Chondrocyte (in vitro differentiated cells): ENCODE data around the gene PCNX2. TPM values are rescaled to one million over a fixed set of nuclear protein-coding genes. Genes with fewer than 3 reads are reported as not detected.

Experiments used
- DNase-seq: peaks from one replicate; pipeline ENCODE4 v3.0.0; 2021; ENCODE audit warnings: mixed read lengths, low spot score
- H3K27ac Mint-ChIP-seq: one replicate; pipeline ENCODE4 v1.8.0; 2021; ENCODE audit warnings: mild to moderate bottlenecking, moderate library complexity, mixed read lengths; ENCODE audit not compliant: unreplicated experiment
- H3K27me3 Mint-ChIP-seq: 2 replicates; pipeline ENCODE4 v1.8.0; 2021; ENCODE audit warnings: low read depth, mixed read lengths
- H3K36me3 Mint-ChIP-seq: 2 replicates; pipeline ENCODE4 v1.8.0; 2021; ENCODE audit warnings: low read depth, mixed read lengths
- H3K4me1 Mint-ChIP-seq: 2 replicates; pipeline ENCODE4 v1.8.0; 2021; ENCODE audit warnings: low read depth, mild to moderate bottlenecking, mixed read lengths
- H3K4me3 Mint-ChIP-seq: one replicate; pipeline ENCODE4 v1.8.0; 2021; ENCODE audit warnings: mild to moderate bottlenecking, moderate library complexity, mixed read lengths; ENCODE audit not compliant: unreplicated experiment
- H3K9me3 Mint-ChIP-seq: 2 replicates; pipeline ENCODE4 v1.8.0; 2021; ENCODE audit warnings: low read depth, mixed read lengths
- CTCF ChIP-seq: fragments of 200-600 bp; sonication (generic); IDR thresholded peaks from 2 replicates; pipeline ENCODE4 v1.5.0; 2021; ENCODE audit warnings: antibody characterized with exemption, mild to moderate bottlenecking, moderate library complexity
- total RNA-seq: library from RNA; stranded (reverse); gene quantifications from 3 replicates; pipeline ENCODE4 v1.2.1, GENCODE V29; 2021

Gene PCNX2
- total RNA-seq, 1 donor from 2014 or later = 9.5 TPM

GRCh38 chr1:233256789-233257188, 38.7 kb downstream of the PCNX2 start:
- Mint-ChIP-seq H3K36me3 (peaks cover 23% of the 10 kb centered on the region), H3K9me3 (no peaks in the 10 kb centered on the region), H3K27ac (no peak overlapping the region), H3K4me1 (peaks cover 20% of the 10 kb centered on the region), H3K4me3 (no peak overlapping the region), H3K27me3 (no peaks in the 10 kb centered on the region)
- no peak for DNase-seq
- TF ChIP-seq CTCF = no peak

- no peak overlapping the region for H3K4me3 Mint-ChIP-seq
- no peak overlapping the region for H3K27ac Mint-ChIP-seq
- no peak for TF ChIP-seq CTCF
- peaks cover 20% of the 10 kb centered on the region for H3K36me3 Mint-ChIP-seq
- no peaks in the 10 kb centered on the region for H3K27me3 Mint-ChIP-seq
- DNase-seq = no peak
- no peaks in the 10 kb centered on the region for H3K9me3 Mint-ChIP-seq
- H3K4me1 Mint-ChIP-seq = peaks cover 17% of the 10 kb centered on the region
Measured at GRCh38 chr1:233256191-233256590, 39.3 kb downstream of the PCNX2 start.

- TF ChIP-seq CTCF = no peak
- no peaks in the 10 kb centered on the region for H3K9me3 Mint-ChIP-seq
- no peak for DNase-seq
- no peak overlapping the region for H3K27ac Mint-ChIP-seq
- no peak overlapping the region for H3K4me3 Mint-ChIP-seq
- H3K36me3 Mint-ChIP-seq = peaks cover 22% of the 10 kb centered on the region
- H3K27me3 Mint-ChIP-seq = no peaks in the 10 kb centered on the region
- peaks cover 15% of the 10 kb centered on the region for H3K4me1 Mint-ChIP-seq
Measured at GRCh38 chr1:233255145-233255544, 40.4 kb downstream of the PCNX2 start.

GRCh38 chr1:233253832-233254331, 41.6 kb downstream of the PCNX2 start:
- Mint-ChIP-seq H3K27me3 (no peaks in the 10 kb centered on the region), H3K27ac (peak overlapping the region; percentile 0), H3K36me3 (peaks cover 19% of the 10 kb centered on the region), H3K9me3 (no peaks in the 10 kb centered on the region), H3K4me1 (peaks cover 15% of the 10 kb centered on the region), H3K4me3 (no peak overlapping the region)
- TF ChIP-seq CTCF = no peak
- no peak for DNase-seq

GRCh38 chr1:233253231-233253831, 42.2 kb downstream of the PCNX2 start:
- H3K4me1 Mint-ChIP-seq = peaks cover 15% of the 10 kb centered on the region
- no peak overlapping the region for H3K4me3 Mint-ChIP-seq
- H3K27me3 Mint-ChIP-seq = no peaks in the 10 kb centered on the region
- H3K9me3 Mint-ChIP-seq = no peaks in the 10 kb centered on the region
- H3K36me3 Mint-ChIP-seq = peaks cover 17% of the 10 kb centered on the region
- TF ChIP-seq CTCF = no peak
- DNase-seq = no peak
- H3K27ac Mint-ChIP-seq = no peak overlapping the region
